MM.1S (cell line): ENCODE data around the gene MED13L.
"Not testable (repeated sequence)": the region's sequence is repeated elsewhere in the genome, so short reads cannot be mapped to it uniquely, and the experiment has no call there.

ENCODE experiments used
- CTCF ChIP-seq: fragments of 300-600 bp; sonication (generic); IDR thresholded peaks from 2 replicates; pipeline ENCODE4 v1.5.1; 2016; ENCODE audit warnings: antibody characterized with exemption, low read length, mixed read lengths
- EZH2phosphoT487 ChIP-seq: fragments of 300-600 bp; sonication (generic); IDR thresholded peaks from 2 replicates; pipeline ENCODE4 v1.6.1; 2018; ENCODE audit warnings: antibody characterized with exemption, low read length

GRCh38 chr12:116234148-116234547 lies 43.3 kb downstream of the MED13L start:
- TF ChIP-seq CTCF, EZH2phosphoT487: not testable (repeated sequence)
